CD4-positive, alpha-beta memory T cell (primary cell): ENCODE measurements around the gene PMS1. TPM values are rescaled to one million over a fixed set of nuclear protein-coding genes. Genes with fewer than 3 reads are reported as not detected.

ENCODE experiments used
- CTCF ChIA-PET: fragments of 350-600 bp; sonication (Branson Sonifier 250); formaldehyde crosslinking; loops from one replicate; lab custom pipeline; 2021; ENCODE audit warnings: inconsistent platforms; ENCODE audit not compliant: partially characterized antibody; lab: Charles Lee
- POLR2A ChIA-PET: fragments of 350-600 bp; sonication (Branson Sonifier 250); formaldehyde crosslinking; loops from one replicate; lab custom pipeline; 2021; ENCODE audit not compliant: partially characterized antibody; lab: Charles Lee
- DNase-seq, 5 donors: peaks; one replicate each; pipeline versions ENCODE4 v3.0.0 to v3.0.0-alpha.2; 2020 to 2022; ENCODE audit warnings: mixed read lengths in 1 of 5
- H3K27ac ChIP-seq: one replicate; pipeline ENCODE4 v1.7.0; 2013; ENCODE audit warnings: low read depth, low read length
- H3K27me3 ChIP-seq: 2 replicates; pipeline ENCODE4 v1.7.0; 2013; ENCODE audit warnings: mild to moderate bottlenecking, low read length, moderate library complexity; ENCODE audit not compliant: insufficient read depth
- H3K36me3 ChIP-seq: 2 replicates; pipeline ENCODE4 v1.7.0; 2013; ENCODE audit warnings: mild to moderate bottlenecking, low read length, moderate library complexity; ENCODE audit not compliant: insufficient read depth
- H3K4me1 ChIP-seq: 2 replicates; pipeline ENCODE4 v1.7.0; 2013; ENCODE audit warnings: mild to moderate bottlenecking, low read length, moderate library complexity; ENCODE audit not compliant: insufficient read depth
- H3K4me3 ChIP-seq, 2 donors: one replicate each; pipeline ENCODE4 v1.7.0; 2013; ENCODE audit warnings: low read length in 2 of 2, mild to moderate bottlenecking in 1 of 2
- H3K9me3 ChIP-seq, 2 donors: one replicate each; pipeline ENCODE4 v1.7.0; 2013; ENCODE audit warnings: low read length in 2 of 2, control low read depth in 1 of 2; ENCODE audit not compliant: control insufficient read depth in 1 of 2
- H3K27ac Mint-ChIP-seq, 7 donors: one replicate each; pipeline ENCODE4 v1.8.0; 2020 to 2021; ENCODE audit warnings: mixed read lengths in 7 of 7, mild to moderate bottlenecking in 6 of 7, inconsistent platforms in 3 of 7, moderate library complexity in 3 of 7
- H3K27me3 Mint-ChIP-seq, 2 donors: one replicate each; pipeline ENCODE4 v1.8.0; 2020 to 2021; ENCODE audit warnings: mixed read lengths in 2 of 2
- H3K36me3 Mint-ChIP-seq, 2 donors: one replicate each; pipeline ENCODE4 v1.8.0; 2020 to 2021; ENCODE audit warnings: mixed read lengths in 2 of 2, inconsistent platforms in 1 of 2, mild to moderate bottlenecking in 1 of 2
- H3K4me1 Mint-ChIP-seq, 4 donors: one replicate each; pipeline ENCODE4 v1.8.0; 2020 to 2021; ENCODE audit warnings: mixed read lengths in 4 of 4, mild to moderate bottlenecking in 1 of 4
- H3K4me3 Mint-ChIP-seq, 8 donors: one replicate each; pipeline ENCODE4 v1.8.0; 2020 to 2021; ENCODE audit warnings: mixed read lengths in 8 of 8, mild to moderate bottlenecking in 7 of 8, moderate library complexity in 6 of 8, inconsistent platforms in 3 of 8
- H3K9me3 Mint-ChIP-seq, 8 donors: one replicate each; pipeline ENCODE4 v1.8.0; 2020 to 2021; ENCODE audit warnings: mixed read lengths in 8 of 8, mild to moderate bottlenecking in 5 of 8, inconsistent platforms in 3 of 8, moderate library complexity in 1 of 8
- intact Hi-C: fragments of 100-400 bp; cut with micrococcal nuclease; formaldehyde crosslinking; loops from one replicate; pipeline ENCODE4 v1.15.1; 2023
- polyA plus RNA-seq, 2 donors: library from polyadenylated mRNA; unstranded; fragments of 300-500 nt; fragmentation: Illumina TruSeq; gene quantifications; one replicate each; pipeline ENCODE4 v1.2.3, GENCODE V29; 2021
- total RNA-seq, 2 experiments: library from RNA; stranded (reverse); gene quantifications; one replicate each; pipeline ENCODE4 v1.2.3, GENCODE V29; 2021

The PMS1 gene
- total and polyA plus RNA-seq, 4 experiments from 2014 or later: 9.1 to 35.1 (median 22.6) TPM

- Histone ChIP-seq H3K9me3 (no peaks in the 10 kb centered on the region), H3K4me1 (no peaks in the 10 kb centered on the region), H3K27me3 (no peaks in the 10 kb centered on the region), H3K4me3 (no peak overlapping the region), H3K36me3 (peaks cover 6% of the 10 kb centered on the region), H3K27ac (no peak overlapping the region)
- Mint-ChIP-seq H3K27ac (peak overlapping the region in 1 of 7 donors; percentile 34), H3K36me3 (peaks cover 26 to 33% of the 10 kb centered on the region in 2 donors), H3K27me3 (no peaks in the 10 kb centered on the region), H3K4me1 (peaks cover 0 to 8% (median 6%) of the 10 kb centered on the region in 4 donors), H3K4me3 (no peak overlapping the region), H3K9me3 (no peaks in the 10 kb centered on the region)
- POLR2A ChIA-PET: interaction anchor here (2.0 kb wide), 1 partner anchor 15 kb away, joined by 8 read pairs; the partner anchor contains the start of genes ORMDL1 and PMS1
- no peak for DNase-seq
- CTCF ChIA-PET: interaction anchor here (0.9 to 1.6 kb wide), 4 partner anchors 9 to 139 kb away, joined by 3 to 5 read pairs (median 3); partner anchors contain the start of genes ORMDL1, OSGEPL1 and PMS1
- intact Hi-C loops: no loop called here
Measured at GRCh38 chr2:189799531-189799930, 15.3 kb downstream of the PMS1 start.

DNA sequence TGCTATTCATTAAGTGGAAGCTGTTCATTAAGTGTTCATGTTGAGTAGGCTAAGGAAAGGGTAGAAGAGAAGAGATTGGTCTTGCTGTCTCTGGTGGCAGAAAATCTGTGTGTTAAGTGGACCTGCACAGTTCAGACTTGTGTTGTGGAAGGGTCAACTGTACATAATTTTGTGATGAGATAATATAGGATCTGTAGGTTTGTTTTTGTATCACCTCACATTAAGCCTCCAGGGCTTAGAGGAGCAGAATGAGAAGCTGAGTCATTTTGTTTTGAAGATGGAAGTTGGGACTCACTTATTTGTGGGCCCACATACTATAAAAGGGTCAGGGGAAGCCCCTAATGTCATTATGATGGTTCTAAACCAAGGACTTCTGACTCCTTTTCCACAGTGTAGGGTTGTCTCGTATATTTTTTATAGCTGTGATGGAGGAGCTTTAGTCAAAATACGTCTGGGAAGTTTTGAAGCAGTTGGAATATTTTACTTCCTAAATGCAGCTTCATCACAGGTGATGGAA is 18.2 kb downstream of the PMS1 start:
- H3K9me3 ChIP-seq: no peaks in the 10 kb centered on the region
- H3K36me3 ChIP-seq: no peaks in the 10 kb centered on the region
- no peak overlapping the region for H3K4me3 ChIP-seq
- CTCF ChIA-PET: no interaction called here
- H3K4me1 ChIP-seq: no peaks in the 10 kb centered on the region
- Mint-ChIP-seq H3K4me3 (no peak overlapping the region), H3K36me3 (peaks cover 19 to 25% of the 10 kb centered on the region in 2 donors), H3K27me3 (no peaks in the 10 kb centered on the region), H3K9me3 (no peaks in the 10 kb centered on the region), H3K27ac (no peak overlapping the region), H3K4me1 (peaks cover 0 to 8% (median 6%) of the 10 kb centered on the region in 4 donors)
- intact Hi-C loops: no loop called here
- POLR2A ChIA-PET: no interaction called here
- no peaks in the 10 kb centered on the region for H3K27me3 ChIP-seq
- no peak for DNase-seq
- no peak overlapping the region for H3K27ac ChIP-seq

GRCh38 chr2:189803431-189803830 is 19.2 kb downstream of the PMS1 start:
- Histone ChIP-seq H3K27me3 (no peaks in the 10 kb centered on the region), H3K9me3 (no peaks in the 10 kb centered on the region), H3K4me1 (no peaks in the 10 kb centered on the region), H3K4me3 (no peak overlapping the region), H3K36me3 (no peaks in the 10 kb centered on the region), H3K27ac (no peak overlapping the region)
- Mint-ChIP-seq H3K4me3 (no peak overlapping the region), H3K27me3 (no peaks in the 10 kb centered on the region), H3K36me3 (peaks cover 20 to 25% of the 10 kb centered on the region in 2 donors), H3K9me3 (no peaks in the 10 kb centered on the region), H3K4me1 (peaks cover 0 to 8% (median 5%) of the 10 kb centered on the region in 4 donors), H3K27ac (no peak overlapping the region)
- ChIA-PET CTCF (no interaction called here), POLR2A (no interaction called here)
- intact Hi-C loops: no loop called here
- DNase-seq: no peak

GRCh38 chr2:189818249-189819038 is 34.2 kb downstream of the PMS1 start:
- no peak for DNase-seq
- Mint-ChIP-seq H3K4me1 (peaks cover 0 to 4% (median 0%) of the 10 kb centered on the region in 4 donors), H3K27me3 (no peaks in the 10 kb centered on the region), H3K4me3 (no peak overlapping the region), H3K36me3 (peaks cover 43 to 54% of the 10 kb centered on the region in 2 donors), H3K27ac (no peak overlapping the region), H3K9me3 (no peaks in the 10 kb centered on the region)
- ChIA-PET CTCF (interaction anchor here (0.8 kb wide), 1 partner anchor 14 kb away, joined by 3 read pairs; no protein-coding TSS in a partner anchor), POLR2A (no interaction called here)
- Histone ChIP-seq H3K27me3 (no peaks in the 10 kb centered on the region), H3K27ac (no peak overlapping the region), H3K4me1 (no peaks in the 10 kb centered on the region), H3K4me3 (no peak overlapping the region), H3K9me3 (no peaks in the 10 kb centered on the region), H3K36me3 (peaks cover 4% of the 10 kb centered on the region)
- intact Hi-C loops: no loop called here

DNA sequence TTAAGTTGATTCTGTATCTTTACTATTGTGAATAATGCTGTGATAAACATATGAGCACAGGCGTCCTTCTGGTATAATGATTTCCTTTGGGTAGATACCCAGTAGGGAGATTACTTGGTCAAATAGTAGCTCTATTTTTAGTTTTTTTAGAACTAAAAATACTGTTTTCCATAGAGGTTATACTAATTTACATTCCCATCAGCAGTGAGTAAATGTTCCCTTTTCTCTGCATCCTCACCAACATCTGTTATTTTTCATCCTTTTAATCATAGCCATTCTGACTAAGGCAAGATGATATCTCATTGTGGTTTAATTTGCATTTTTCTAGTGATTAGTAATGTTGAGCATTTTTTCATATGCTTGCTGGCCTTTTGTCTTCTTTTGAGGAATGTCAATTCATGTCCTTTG is 35.1 kb downstream of the PMS1 start:
- Mint-ChIP-seq H3K27me3 (no peaks in the 10 kb centered on the region), H3K27ac (peak overlapping the region in 2 of 7 donors; percentile 10 to 12), H3K4me1 (peaks cover 0 to 4% (median 0%) of the 10 kb centered on the region in 4 donors), H3K4me3 (no peak overlapping the region), H3K36me3 (peaks cover 40 to 48% of the 10 kb centered on the region in 2 donors), H3K9me3 (no peaks in the 10 kb centered on the region)
- H3K4me3 ChIP-seq: no peak overlapping the region
- no peaks in the 10 kb centered on the region for H3K4me1 ChIP-seq
- no peaks in the 10 kb centered on the region for H3K27me3 ChIP-seq
- ChIA-PET POLR2A (no interaction called here), CTCF (interaction anchor here (0.8 kb wide), 1 partner anchor 13 kb away, joined by 3 read pairs; no protein-coding TSS in a partner anchor)
- H3K27ac ChIP-seq: no peak overlapping the region
- intact Hi-C loops: no loop called here
- H3K36me3 ChIP-seq: peaks cover 4% of the 10 kb centered on the region
- no peak for DNase-seq
- no peaks in the 10 kb centered on the region for H3K9me3 ChIP-seq

DNA sequence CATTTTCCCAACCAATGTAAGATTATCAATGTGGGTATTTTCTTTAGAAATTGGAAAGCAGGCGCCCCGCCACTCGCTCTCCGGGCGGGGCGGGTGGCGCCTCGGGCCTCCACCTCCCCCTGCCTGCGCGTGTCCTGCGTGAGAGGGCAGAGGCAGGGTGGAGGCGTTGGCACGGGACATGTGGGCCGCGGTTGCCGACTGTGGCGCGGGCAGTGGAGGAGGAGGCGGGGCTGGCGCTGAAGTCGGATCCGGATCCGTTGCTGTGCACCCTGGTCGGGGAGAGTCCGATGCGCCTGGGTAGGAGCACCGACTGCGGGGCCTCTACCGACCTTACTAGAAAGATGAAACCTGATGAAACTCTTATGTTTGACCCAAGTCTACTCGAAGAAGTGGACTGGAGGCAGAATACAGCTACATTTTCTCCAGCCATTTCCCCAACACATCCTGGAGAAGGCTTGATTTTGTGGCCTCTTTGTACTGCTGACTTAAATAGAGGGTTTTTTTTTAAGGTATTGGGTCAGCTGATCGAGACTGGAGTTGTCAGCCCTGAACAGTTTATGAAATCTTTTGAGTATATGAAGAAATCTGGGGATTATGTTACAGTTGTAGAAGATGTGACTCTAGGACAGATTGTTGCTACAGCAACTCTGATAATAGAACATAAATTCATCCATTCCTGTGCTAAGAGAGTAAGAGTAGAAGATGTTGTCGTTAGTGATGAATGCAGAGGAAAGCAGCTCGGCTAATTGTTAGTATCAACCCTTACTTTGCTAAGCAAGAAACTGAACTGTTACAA is 37.9 kb downstream of the PMS1 start:
- Histone ChIP-seq H3K27ac (no peak overlapping the region), H3K27me3 (no peaks in the 10 kb centered on the region), H3K9me3 (no peaks in the 10 kb centered on the region), H3K36me3 (peaks cover 4% of the 10 kb centered on the region), H3K4me1 (no peaks in the 10 kb centered on the region), H3K4me3 (no peak overlapping the region)
- DNase-seq: no peak
- CTCF ChIA-PET: no interaction called here
- Mint-ChIP-seq H3K4me3 (no peak overlapping the region), H3K27ac (no peak overlapping the region), H3K27me3 (no peaks in the 10 kb centered on the region), H3K36me3 (peaks cover 37 to 45% of the 10 kb centered on the region in 2 donors), H3K4me1 (peaks cover 0 to 4% (median under 1%) of the 10 kb centered on the region in 4 donors), H3K9me3 (no peaks in the 10 kb centered on the region)
- intact Hi-C loops: no loop called here
- POLR2A ChIA-PET: no interaction called here
